GM10248 (cell line): ENCODE results near the gene TBCA.

Source experiments
- CTCF ChIA-PET: fragments of 300-600 bp; sonication (Branson Sonifier 250); formaldehyde crosslinking; extraction: SDS; loops from one replicate; lab custom pipeline; 2021; ENCODE audit warnings: antibody characterized with exemption; lab: Yijun Ruan, JAX
- POLR2A ChIA-PET: fragments of 350-650 bp; sonication (Branson Sonifier 250); formaldehyde crosslinking; extraction: SDS; loops from one replicate; lab custom pipeline; 2020; ENCODE audit warnings: antibody characterized with exemption; lab: Yijun Ruan, JAX
- DNase-seq: peaks from one replicate; pipeline ENCODE4 v3.0.0; 2012; ENCODE audit errors: extremely low spot score
- CTCF ChIP-seq: IDR thresholded peaks from 2 replicates; pipeline ENCODE4 v1.5.1; 2012; ENCODE audit warnings: mild to moderate bottlenecking, low read depth; ENCODE audit errors: extremely low read depth, missing control alignments, control extremely low read depth

Gene TBCA

GRCh38 chr5:77775790-77776553 lies at the start of gene TBCA:
TBCA (minus strand) TSS chr5:77776339; CDS start chr5:77776257, 82 bp downstream.
- DNase-seq, result peak; percentile 89
- ChIA-PET POLR2A (interaction anchor here (0.6 kb wide), 1 partner anchor 531 kb away, joined by 3 read pairs; no protein-coding TSS in a partner anchor), CTCF (interaction anchor here (1.0 to 1.8 kb wide), 4 partner anchors 12 to 493 kb away, joined by 3 to 4 read pairs (median 4); partner anchors contain the start of gene WDR41)
- no peak for TF ChIP-seq CTCF

- no peak for TF ChIP-seq CTCF
- POLR2A ChIA-PET, result no interaction called here
- no peak for DNase-seq
- CTCF ChIA-PET, result interaction anchor here (1.0 kb wide), 1 partner anchor 8 kb away, joined by 4 read pairs; no protein-coding TSS in a partner anchor
Measured at GRCh38 chr5:77824981-77825380, 48.8 kb upstream of the TBCA start.

- ChIA-PET CTCF (interaction anchor here (0.8 to 1.1 kb wide), 2 partner anchors 9 to 249 kb away, joined by 3 read pairs; no protein-coding TSS in a partner anchor), POLR2A (no interaction called here)
- TF ChIP-seq CTCF, result no peak
- no peak for DNase-seq
Measured at GRCh38 chr5:77816686-77817085, 40.5 kb upstream of the TBCA start.

DNA sequence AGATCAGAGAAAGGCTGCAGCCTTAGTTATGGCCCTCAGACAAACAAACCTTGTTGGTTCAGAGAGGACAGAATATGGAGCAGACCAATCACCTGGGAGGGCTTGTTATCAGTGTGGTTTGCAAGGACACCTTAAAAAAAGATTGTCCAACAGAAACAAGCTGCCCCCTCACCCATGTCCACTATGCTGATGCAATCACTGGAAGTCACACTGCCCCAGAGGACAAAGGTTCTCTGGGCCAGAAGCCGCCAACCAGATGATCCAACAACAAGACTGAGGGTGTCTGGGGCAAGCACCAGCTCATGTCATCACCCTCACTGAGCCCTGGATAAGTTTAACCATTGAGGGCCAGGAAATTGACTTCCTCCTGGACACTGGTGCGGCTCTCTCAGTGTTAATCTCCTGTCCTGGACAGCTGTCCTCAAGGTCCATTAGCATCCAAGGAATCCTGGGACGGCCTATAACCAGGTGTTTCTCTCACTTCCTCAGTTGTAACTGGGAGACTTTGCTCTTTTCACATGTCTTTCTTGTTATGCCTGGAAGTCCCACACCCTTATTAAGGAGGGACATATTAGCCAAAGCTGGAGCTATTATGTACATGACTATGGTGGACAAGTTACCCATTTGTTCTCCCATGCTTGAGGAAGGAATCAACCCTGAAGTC lies 36.9 kb upstream of the TBCA start:
- POLR2A ChIA-PET, result no interaction called here

DNA sequence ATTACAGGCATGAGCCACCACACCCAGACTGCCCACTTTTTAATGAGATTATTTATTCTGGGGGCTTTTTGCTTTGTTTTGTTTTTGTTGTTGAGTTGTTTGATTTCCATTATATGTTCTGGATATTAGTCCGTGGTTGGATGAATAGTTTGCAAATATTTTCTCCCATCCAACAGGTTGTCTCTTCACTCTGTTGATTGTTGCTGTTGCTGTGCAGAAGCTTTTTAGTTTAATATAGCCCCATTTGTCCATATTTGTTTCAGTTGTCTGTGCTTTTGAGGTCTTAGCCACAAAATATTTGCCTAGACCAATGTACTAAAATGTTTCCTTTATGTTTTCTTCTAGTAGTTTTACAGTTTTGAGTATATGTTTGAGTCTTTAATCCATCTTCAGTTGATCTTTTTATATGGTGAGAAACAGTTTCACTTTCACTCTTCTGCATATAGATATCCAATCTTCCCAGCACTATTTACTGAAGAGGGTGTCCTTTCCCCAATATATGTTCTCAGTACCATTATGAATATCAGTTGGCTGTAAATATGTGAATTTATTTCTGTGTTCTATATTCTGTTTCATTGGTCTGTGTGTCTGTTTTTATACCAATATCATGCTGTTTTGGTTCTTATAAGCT lies 30.2 kb upstream of the TBCA start:
- TF ChIP-seq CTCF, result no peak

More for the DNA sequence above, 36.9 kb upstream of the TBCA start:
- DNase-seq, result no peak
- TF ChIP-seq CTCF, result no peak
- CTCF ChIA-PET, result interaction anchor here (1.8 kb wide), 1 partner anchor 13 kb away, joined by 3 read pairs; no protein-coding TSS in a partner anchor

GRCh38 chr5:77798456-77798855 lies 22.3 kb upstream of the TBCA start:
- no peak for DNase-seq
- POLR2A ChIA-PET, result no interaction called here
- no peak for TF ChIP-seq CTCF
- CTCF ChIA-PET, result no interaction called here

More for the DNA sequence above, 30.2 kb upstream of the TBCA start:
- ChIA-PET POLR2A (no interaction called here), CTCF (no interaction called here)
- DNase-seq, result no peak
